Smooth muscle cell of bladder (primary cell): ENCODE data around the gene PYDC1. TPM values are rescaled to one million over a fixed set of nuclear protein-coding genes. Genes with fewer than 3 reads are reported as not detected.

Experiments
- total RNA-seq: library from RNA; depleted of rRNA; stranded (reverse); fragments of >200 nt; gene quantifications from 2 replicates; pipeline ENCODE4 v1.2.3, GENCODE V29; 2014

Gene PYDC1
- total RNA-seq, result not detected in 2 replicates

DNA sequence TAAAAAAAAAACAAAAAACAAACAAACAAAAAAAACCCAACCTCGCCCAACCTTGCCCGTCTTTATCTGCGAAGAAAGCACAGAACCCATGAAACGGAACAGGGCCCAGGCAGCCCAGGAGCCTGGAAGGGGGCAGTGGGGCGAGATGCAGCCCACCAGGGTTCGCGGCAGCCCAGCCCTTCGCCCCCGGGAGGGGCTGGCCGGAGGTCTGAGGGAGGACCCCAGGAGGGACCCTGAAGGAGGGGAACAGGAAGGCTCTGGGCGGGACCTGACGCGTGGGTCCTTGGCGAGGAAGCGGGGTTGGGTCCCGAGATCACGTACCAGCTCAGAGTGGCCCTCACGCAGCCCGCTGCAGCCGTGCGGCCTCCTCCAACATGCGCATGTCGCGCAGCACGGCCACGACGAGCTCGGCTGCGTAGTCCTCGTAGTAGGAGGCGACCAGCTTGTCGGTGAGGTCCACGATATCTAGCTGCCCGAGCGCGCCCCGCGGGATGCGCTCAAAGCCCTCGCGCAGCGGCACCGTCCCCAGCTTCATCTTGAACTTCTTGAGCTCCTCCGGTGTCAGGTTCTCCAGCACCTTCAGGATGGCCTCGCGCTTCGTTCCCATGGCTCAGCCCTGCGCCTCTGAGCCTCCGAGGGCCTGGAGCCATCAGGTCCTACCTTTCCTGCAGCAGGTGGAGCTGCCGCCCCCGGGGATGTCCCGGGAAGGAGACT lies at the start of gene PYDC1:
Gene PYDC1, minus strand, starts transcription at position 714 of the 714 bp plus-strand sequence. Its CDS starts 107 bp downstream, at position 607.

DNA sequence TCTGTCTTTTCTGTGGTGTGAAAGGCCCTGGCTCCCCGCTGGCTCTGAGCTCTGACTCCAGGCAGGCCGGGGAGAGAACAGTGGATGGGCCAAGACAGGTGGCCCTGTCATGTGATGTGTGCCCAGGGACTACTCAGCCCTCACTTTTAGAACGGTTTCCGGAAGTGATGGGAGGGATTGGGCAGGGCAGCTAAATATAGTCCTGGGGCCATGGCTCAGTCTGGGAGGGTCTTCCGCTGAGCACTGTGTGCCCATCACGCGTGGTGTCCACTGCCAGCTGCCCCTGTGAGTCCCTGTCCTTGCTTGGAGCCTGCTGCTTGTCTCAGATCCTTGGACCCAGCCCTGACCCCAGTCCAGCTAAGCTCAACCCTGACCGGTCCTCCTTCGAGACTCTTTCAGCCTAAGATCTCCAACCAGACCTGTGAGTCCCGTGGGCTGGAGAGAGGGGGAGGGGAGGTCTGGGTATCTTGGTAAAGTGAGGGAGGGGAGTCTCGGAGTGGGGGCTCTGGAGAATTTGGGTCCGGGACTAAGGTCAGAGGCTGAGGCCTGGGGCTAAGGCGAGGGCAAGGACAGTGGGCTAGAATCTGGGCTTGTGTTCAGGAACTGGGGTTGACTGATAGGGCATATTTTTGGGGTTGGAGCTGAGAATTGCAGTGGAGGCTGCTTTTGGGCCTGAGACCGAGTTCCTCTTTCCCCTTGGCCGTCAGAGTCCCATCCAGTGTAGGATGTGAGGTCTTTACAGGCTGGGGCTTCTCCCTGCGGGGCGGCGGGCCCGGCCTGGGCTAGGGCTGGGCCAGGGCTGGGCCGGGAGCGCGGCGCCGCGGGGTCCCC lies 2.8 kb downstream of the PYDC1 start, which contains the start of gene TRIM72:
Gene TRIM72, plus strand, starts transcription at position 243 of the 831 bp plus-strand sequence. CDS start 620 bp downstream, outside the sequence.

GRCh38 chr16:31202414-31203375 lies 14.2 kb downstream of the PYDC1 start, which contains the start of gene PYCARD:
PYCARD (minus strand) TSS chr16:31202760; CDS start chr16:31202690, 70 bp downstream.

DNA sequence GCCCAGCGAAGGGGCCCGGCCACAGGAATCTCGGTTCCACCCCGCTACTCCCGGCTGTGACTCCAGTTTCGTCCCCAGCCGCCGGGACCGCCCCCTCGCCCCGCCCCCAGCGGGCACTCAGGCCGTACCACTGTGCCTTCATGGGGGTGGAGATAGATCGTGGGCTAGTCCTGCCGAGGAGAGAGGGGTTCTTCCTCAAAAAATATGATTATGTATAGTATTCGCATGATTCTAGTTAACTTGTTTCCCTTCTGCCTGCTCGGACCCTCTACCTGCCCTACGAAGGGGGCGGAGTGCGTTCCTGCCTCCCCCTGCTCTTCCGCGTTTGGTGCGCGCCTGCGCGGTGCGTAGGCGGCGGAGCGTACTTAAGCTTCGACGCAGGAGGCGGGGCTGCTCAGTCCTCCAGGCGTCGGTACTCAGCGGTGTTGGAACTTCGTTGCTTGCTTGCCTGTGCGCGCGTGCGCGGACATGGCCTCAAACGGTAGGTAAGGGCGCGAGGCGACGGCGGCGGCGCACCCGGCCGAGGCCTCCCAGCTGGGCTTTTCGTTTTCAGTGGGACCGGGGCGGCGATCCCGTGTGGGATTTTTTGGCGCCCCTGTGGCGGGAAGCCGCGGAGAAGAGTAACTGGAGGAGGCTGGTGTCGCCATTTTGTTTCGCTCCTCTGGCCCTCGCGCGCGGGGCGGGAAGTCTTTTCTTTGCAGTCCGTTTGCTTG lies 37.0 kb downstream of the PYDC1 start, which contains the start of gene FUS:
Gene FUS, plus strand, starts transcription at position 393 of the 713 bp plus-strand sequence. Its CDS starts 76 bp downstream, at position 469.

Other genes with a start within 250 kb of the PYDC1 start
- 28.3 and 34.6 TPM in 2 replicates for gene HSD3B7, start 231.9 kb downstream of the PYDC1 start, total RNA-seq
- gene STX1B, start 206.5 kb downstream of the PYDC1 start, total RNA-seq, result 0.71 and 0.83 TPM in 2 replicates
- gene STX4, start 183.6 kb downstream of the PYDC1 start, total RNA-seq, result 30.3 and 33.2 TPM in 2 replicates
- gene ZNF668, start 142.9 kb downstream of the PYDC1 start, total RNA-seq, result 9.2 and 9.8 TPM in 2 replicates
- 9.4 and 12.4 TPM in 2 replicates for gene ZNF646, start 142.7 kb downstream of the PYDC1 start, total RNA-seq
- 1.00 and 3.0 TPM in 2 replicates for gene PRSS53, start 128.2 kb downstream of the PYDC1 start, total RNA-seq
- gene VKORC1, start 122.3 kb downstream of the PYDC1 start, total RNA-seq, result 84.6 and 122 TPM in 2 replicates
- 11.7 and 15.9 TPM in 2 replicates for gene BCKDK, start 108.7 kb downstream of the PYDC1 start, total RNA-seq
- gene KAT8, start 99.5 kb downstream of the PYDC1 start, total RNA-seq, result 31.9 and 39.1 TPM in 2 replicates
- gene PRSS8, start 81.4 kb downstream of the PYDC1 start, total RNA-seq, result under 0.01 TPM in 1 of 2 replicates, not detected in the other
- gene PRSS36, start 67.1 kb downstream of the PYDC1 start, total RNA-seq, result 0.09 and 0.14 TPM in 2 replicates
- gene FUS, start 37.0 kb downstream of the PYDC1 start, total RNA-seq, result 20.3 and 29.1 TPM in 2 replicates
- gene PYCARD, start 14.4 kb downstream of the PYDC1 start, total RNA-seq, result 103 and 113 TPM in 2 replicates
- not detected in 2 replicates for gene TRIM72, start 3.0 kb downstream of the PYDC1 start, total RNA-seq
- gene ITGAM, start 42.8 kb upstream of the PYDC1 start, total RNA-seq, result not detected in 2 replicates
- under 0.01 TPM in 1 of 2 replicates, not detected in the other for gene ITGAX, start 138.0 kb upstream of the PYDC1 start, total RNA-seq
- not detected in 2 replicates for gene ITGAD, start 176.2 kb upstream of the PYDC1 start, total RNA-seq
- not detected in 2 replicates for gene COX6A2, start 211.2 kb upstream of the PYDC1 start, total RNA-seq
- 0.43 and 0.46 TPM in 2 replicates for gene ZNF843, start 225.7 kb upstream of the PYDC1 start, total RNA-seq
- 5.3 and 5.9 TPM in 2 replicates for gene ARMC5, start 242.4 kb upstream of the PYDC1 start, total RNA-seq